Cardiac ventricle fibroblast (primary cell): ENCODE measurements around the gene NPHP3. TPM values are rescaled to one million over a fixed set of nuclear protein-coding genes. Genes with fewer than 3 reads are reported as not detected.

Source experiments
- total RNA-seq: library from RNA; depleted of rRNA; stranded (reverse); fragments of >200 nt; gene quantifications from 2 replicates; pipeline ENCODE4 v1.2.3, GENCODE V29; 2015

Gene NPHP3, protein sequence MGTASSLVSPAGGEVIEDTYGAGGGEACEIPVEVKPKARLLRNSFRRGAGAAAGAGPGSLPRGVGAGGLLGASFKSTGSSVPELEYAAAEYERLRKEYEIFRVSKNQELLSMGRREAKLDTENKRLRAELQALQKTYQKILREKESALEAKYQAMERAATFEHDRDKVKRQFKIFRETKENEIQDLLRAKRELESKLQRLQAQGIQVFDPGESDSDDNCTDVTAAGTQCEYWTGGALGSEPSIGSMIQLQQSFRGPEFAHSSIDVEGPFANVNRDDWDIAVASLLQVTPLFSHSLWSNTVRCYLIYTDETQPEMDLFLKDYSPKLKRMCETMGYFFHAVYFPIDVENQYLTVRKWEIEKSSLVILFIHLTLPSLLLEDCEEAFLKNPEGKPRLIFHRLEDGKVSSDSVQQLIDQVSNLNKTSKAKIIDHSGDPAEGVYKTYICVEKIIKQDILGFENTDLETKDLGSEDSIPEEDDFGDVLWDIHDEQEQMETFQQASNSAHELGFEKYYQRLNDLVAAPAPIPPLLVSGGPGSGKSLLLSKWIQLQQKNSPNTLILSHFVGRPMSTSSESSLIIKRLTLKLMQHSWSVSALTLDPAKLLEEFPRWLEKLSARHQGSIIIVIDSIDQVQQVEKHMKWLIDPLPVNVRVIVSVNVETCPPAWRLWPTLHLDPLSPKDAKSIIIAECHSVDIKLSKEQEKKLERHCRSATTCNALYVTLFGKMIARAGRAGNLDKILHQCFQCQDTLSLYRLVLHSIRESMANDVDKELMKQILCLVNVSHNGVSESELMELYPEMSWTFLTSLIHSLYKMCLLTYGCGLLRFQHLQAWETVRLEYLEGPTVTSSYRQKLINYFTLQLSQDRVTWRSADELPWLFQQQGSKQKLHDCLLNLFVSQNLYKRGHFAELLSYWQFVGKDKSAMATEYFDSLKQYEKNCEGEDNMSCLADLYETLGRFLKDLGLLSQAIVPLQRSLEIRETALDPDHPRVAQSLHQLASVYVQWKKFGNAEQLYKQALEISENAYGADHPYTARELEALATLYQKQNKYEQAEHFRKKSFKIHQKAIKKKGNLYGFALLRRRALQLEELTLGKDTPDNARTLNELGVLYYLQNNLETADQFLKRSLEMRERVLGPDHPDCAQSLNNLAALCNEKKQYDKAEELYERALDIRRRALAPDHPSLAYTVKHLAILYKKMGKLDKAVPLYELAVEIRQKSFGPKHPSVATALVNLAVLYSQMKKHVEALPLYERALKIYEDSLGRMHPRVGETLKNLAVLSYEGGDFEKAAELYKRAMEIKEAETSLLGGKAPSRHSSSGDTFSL (N-terminal part only)
- 22.5 and 22.9 TPM in 2 replicates for total RNA-seq

GRCh38 chr3:132722165-132723023 lies at the start of gene NPHP3:
NPHP3 (minus strand) TSS chr3:132722409; CDS start chr3:132722355, 54 bp downstream.

GRCh38 chr3:132660052-132660810 lies 62.0 kb downstream of the NPHP3 start, which contains the start of gene UBA5:
UBA5 (plus strand) TSS chr3:132660329; CDS start chr3:132660538, 209 bp downstream.

GRCh38 chr3:132659365-132660051 lies 62.7 kb downstream of the NPHP3 start, which contains the start of gene ACAD11:
ACAD11 (minus strand) TSS chr3:132659809; CDS start chr3:132659751, 58 bp downstream.

Other genes with a start within 250 kb of the NPHP3 start
- gene ACKR4, start 125.1 kb downstream of the NPHP3 start, total RNA-seq: 0.29 and 0.81 TPM in 2 replicates
- gene ACAD11, start 62.6 kb downstream of the NPHP3 start, total RNA-seq: 9.3 and 9.6 TPM in 2 replicates
- 30.7 and 40.2 TPM in 2 replicates for gene UBA5, start 62.1 kb downstream of the NPHP3 start, total RNA-seq